CD4-positive, alpha-beta T cell treated with Interleukin-17A for 1 hour (primary cell): Measurements from ENCODE around the gene ANKRD6.

ENCODE experiments used
- DNase-seq: peaks from one replicate; pipeline ENCODE4 v3.0.0-alpha.2; 2020

ANKRD6 gene

GRCh38 chr6:89475634-89476033 lies 42.7 kb downstream of the ANKRD6 start:
- peak; percentile 45 for DNase-seq

- DNase-seq: no peak
Observed at GRCh38 chr6:89479897-89480296, 46.9 kb downstream of the ANKRD6 start.

DNA sequence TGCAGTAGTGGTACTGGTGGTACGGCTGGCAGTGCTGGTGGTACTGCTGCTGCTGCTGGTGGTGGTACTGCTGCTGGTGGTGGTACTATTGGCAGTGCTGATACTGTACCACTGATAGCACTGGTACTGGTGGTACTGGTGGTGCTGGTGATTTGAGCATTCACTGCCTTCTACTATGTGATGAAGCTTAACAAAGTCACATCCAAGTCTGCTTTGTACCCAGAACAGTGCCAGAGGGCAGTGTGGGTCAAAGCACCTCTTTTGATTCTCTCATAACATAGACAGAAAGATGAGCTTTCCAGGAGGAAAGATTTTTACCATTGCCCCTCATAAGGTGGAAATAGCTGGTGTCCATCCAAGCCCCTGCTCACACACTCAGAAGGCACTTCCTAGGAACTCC lies 48.7 kb downstream of the ANKRD6 start:
- DNase-seq: no peak

DNA sequence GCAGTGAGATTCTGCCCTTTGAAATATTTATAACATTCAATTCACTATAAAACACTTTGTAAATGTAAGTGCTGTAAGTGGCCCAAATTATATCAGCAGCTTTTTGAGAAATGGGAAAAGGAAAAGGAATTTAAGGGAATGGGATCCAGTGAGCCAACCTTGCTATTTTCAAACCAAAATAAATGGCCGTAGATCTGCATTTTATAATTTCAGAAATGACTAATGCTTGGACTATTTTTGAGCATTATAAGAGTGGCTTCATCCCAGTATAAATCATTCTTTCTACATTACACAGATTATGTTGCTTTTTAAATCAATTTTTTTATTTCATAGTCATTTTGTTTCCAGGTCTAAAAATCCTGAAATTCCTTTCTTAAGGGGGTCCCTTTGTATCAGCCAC lies 49.2 kb downstream of the ANKRD6 start:
- DNase-seq: no peak

- DNase-seq: no peak
Observed at GRCh38 chr6:89483111-89483720, 50.3 kb downstream of the ANKRD6 start.

- no peak for DNase-seq
Observed at GRCh38 chr6:89485320-89485719, 52.4 kb downstream of the ANKRD6 start.

DNA sequence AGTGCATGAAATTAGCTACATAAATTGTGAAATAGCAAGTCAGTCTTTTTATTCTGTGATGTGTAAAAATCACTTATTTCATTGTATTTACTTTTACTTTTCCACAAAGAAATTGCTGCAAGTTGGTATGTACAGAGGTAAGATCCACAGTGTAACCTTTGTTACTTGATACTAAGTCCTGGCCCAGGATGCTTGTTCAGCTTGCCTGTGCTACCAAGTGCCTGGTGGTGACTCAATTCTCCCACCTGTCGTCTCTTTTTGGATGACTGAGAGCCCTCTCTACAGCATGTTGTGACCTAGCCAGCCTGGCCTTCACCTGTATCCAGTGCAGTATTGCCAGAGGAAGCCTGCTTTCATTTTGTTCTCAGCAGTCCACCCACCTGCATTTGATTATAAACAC lies 54.9 kb downstream of the ANKRD6 start:
- DNase-seq: no peak

GRCh38 chr6:89488438-89488837 lies 55.5 kb downstream of the ANKRD6 start:
- no peak for DNase-seq

- no peak for DNase-seq
Observed at GRCh38 chr6:89489078-89489477, 56.1 kb downstream of the ANKRD6 start.

GRCh38 chr6:89492025-89492640 lies 59.2 kb downstream of the ANKRD6 start:
- DNase-seq: no peak

DNA sequence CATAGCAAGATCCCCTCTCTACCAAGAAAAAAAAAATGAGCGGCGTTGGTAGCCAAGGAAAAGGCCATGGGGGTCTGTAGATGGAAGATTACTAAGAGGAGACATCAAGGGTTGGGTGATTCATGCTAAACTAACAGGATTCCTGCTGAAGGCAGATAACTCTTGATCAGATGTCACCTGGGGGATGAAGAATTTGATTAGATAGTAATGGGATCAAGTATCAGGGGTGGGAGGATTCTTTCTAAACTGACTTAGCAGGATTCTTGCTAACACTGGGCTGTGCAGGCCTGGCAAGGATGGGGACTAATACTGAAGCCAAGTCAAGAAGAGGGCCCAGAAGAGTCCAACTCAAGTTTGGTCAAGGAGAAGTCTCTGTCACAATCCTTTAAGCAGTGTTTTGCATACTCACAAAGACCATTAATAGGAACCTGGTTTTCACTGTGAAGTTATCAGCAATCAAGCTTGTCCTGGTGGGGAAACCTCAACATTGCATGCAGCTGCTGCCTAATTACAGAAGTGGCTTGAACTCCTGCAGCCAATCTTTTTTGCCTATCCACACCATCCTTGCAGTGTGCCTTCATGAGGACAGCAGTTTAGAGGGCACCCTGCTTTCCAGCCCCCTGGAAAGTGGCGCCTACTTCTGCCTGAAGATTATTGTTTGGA lies 61.3 kb downstream of the ANKRD6 start:
- DNase-seq: no peak

DNA sequence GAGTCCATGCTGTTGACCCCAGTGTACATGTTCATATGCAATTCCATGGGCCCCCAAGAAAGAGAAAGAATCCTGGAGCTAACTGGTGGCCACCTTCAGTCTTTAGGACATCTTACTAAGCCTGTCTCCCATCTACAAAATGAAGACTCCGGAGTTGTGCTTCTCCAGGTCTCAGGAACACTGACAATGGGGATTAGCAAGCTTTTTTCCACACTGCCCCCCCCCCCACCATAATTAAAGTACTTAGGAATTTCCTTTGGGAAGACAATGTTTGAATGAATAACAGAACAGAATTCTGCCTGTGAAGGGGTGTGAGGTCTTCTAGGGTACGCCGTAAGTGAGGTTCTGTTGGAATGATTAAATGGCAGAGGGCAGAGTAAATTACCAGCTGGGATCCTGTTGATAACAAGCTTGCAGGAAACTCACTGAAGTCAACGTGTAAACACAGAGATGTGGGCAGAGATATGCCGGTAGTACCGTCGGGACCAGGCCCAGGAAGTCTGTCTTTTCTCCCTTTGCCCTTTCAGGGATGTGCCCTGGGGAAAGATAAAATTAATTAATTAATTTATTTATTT lies 63.1 kb downstream of the ANKRD6 start:
- DNase-seq: no peak

GRCh38 chr6:89500611-89501010 lies 67.7 kb downstream of the ANKRD6 start:
- DNase-seq: no peak

DNA sequence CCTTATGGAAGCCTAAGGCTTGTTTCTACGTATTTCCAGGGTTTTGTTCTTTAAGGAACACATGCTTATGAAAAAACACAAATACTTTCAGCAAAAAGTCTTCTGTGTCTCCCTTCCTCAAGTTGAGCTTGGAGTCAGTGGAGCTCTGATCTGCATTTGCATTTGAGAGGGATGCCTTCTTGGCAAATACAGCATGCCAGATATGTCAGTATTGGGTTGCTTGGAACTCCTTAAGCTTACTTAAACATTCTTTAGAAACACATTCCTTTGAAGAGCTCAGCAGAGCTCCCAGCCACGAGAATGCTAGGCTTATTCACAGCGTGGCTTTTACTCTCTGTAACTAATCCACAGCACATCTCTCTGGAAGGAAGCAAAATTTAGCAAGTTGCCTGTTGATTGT lies 68.3 kb downstream of the ANKRD6 start:
- DNase-seq: no peak

DNA sequence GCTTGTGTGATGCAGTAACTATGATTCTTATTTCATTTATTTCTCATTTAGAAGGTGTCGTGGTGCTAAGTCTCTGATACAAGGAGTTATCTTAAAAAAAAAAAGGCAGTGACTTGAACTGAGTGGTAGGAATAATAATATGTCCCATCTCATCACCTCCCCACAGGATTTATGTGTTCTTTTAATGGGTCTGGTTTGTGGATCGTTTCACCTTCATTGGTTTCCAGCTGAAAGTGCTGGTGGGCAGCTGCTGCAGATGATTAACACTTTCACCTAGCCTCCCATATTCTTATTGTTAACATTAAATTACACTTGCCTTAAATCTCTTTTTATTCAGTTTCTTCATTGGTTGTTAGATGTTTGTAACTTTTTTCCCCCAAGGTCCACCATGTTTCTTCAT lies 68.8 kb downstream of the ANKRD6 start:
- no peak for DNase-seq

DNA sequence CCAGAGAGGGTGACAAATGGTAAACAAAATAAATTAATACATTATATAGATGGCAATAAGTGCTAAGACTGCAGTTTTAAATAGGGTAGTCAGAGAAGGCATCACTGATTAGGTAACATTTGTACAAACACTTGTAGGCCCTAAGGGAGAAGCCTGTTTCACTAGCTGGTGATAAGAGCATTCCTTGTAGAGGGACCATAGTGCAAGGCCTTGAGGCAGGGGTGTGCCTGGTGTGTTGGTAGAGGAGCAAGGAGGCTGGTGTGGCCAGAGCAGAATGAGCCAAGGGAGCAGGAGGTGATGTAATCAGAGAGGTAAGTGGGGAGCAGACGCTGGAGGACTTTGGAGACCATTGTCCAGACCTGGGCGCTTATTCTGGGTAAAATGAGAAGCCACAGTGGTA lies 70.7 kb downstream of the ANKRD6 start:
- no peak for DNase-seq

DNA sequence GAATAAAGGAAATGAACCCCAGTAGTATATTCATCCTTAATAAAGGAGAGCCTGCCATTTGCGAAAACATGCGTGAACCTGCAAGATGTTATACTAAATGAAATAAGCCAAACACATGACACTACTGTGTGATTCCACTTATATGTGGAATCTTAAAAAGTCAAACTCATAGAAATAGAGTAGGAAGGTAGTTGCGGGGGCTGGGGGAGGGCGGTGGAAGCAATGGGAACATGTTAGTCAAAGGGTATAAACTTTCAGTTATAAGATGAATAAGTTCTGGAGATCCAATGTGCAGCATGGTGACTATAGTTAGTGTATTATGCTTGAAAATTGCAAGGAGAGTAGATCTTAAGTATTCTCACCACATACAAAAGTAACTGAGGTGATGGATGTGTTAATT lies 72.9 kb downstream of the ANKRD6 start:
- no peak for DNase-seq

DNA sequence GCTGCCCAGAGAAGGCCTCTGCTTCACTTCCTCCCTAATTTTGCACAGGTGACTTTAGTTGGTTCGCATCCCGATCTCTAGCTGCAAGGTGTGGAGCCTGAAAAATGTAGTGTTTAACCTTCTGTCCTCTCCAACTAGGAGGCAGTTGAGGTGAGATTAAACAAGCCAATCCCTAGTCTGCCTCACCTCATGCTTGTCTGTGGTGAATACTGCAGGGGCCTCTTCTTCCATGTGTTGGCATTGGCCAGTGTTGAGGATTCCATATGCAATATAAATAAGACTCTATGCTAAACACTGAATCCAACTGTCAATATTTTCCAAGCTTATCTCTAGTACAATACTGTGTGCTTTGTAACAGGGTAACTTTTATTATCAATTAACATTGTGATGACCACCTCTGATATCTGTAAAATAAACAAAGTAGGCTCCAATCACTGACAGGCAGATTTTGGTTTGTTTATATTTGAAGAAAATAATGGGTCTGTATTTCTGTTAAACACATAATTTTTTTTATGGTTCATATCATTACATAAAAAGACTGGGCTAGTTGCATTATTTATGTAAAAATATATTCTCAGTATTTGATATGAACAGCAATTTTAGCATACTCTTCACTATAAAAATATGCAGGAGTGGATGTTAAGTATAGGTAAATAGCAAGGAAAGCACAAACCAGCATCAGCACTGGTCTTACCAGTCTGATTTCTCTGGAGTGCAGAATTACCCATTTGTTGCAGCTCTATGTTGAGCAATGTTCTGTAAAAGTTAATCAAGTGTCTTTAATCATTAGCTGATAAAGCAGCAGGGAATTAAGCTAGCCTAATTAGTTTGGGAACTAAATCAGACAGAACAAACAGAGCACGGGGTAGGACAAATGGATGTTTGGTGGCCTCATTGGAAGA lies 74.0 kb downstream of the ANKRD6 start:
- DNase-seq: no peak

DNA sequence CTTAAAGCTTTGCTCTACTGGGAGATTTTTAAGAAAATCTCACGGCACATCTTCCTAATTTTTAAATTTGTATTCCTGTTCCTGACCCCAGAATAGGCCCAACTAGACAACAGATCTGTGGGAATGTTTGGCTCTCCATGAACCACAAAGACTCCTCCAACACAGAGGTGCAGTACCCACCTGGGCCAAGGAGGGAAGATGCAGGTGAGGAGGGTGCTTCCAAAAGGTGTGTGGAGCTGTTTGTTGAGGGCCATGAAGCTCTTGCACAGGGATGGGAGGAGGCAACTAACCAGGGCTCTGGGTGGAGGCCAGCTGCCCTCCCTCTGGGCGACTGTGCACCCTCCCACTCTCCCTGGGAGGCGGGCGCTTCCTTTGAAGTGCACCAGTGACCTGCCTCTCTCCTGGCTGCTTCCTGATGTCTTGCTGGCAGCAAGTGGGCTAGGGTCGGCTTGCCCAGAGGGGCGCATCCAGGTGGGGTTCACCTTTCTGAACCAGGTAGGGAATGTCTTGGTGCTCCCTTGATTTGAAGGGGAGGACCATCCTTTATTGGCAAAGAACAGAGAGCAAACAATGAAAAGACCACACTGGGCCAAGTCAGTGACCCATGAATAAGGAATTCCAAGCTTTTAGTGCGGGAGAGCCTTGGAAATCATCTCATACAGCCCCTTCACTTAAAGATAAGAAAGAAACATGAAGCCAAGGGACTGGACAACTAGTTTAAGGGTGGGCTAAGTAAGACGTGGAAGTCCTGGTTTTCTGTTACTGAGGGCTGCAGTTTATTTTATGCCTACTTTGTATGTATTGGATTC lies 76.0 kb downstream of the ANKRD6 start:
- DNase-seq: no peak

- DNase-seq: no peak
Observed at GRCh38 chr6:89509777-89510281, 76.9 kb downstream of the ANKRD6 start.

- DNase-seq: no peak
Observed at GRCh38 chr6:89510393-89510792, 77.4 kb downstream of the ANKRD6 start.
